UCSD-AML1 (cell line): ENCODE measurements around the gene DUOX1.

Experiments
- DNase-seq: peaks from one replicate; lab custom pipeline; 2025; ENCODE audit not compliant: unreplicated experiment; lab: John Stamatoyannopoulos, UW

DUOX1 gene

GRCh38 chr15:45139770-45140169 lies 10.0 kb downstream of the DUOX1 start:
- DNase-seq: no peak

GRCh38 chr15:45140557-45141250 lies 10.9 kb downstream of the DUOX1 start:
- no peak for DNase-seq

GRCh38 chr15:45141386-45141785 lies 11.6 kb downstream of the DUOX1 start:
- DNase-seq: no peak

- DNase-seq: no peak
Measured at GRCh38 chr15:45143056-45143455, 13.3 kb downstream of the DUOX1 start.

- no peak for DNase-seq
Measured at GRCh38 chr15:45143946-45144345, 14.2 kb downstream of the DUOX1 start.

- DNase-seq: no peak
Measured at GRCh38 chr15:45144775-45145174, 15.0 kb downstream of the DUOX1 start.

GRCh38 chr15:45146405-45146804 lies 16.6 kb downstream of the DUOX1 start:
- no peak for DNase-seq

GRCh38 chr15:45147606-45148005 lies 17.8 kb downstream of the DUOX1 start:
- no peak for DNase-seq

- DNase-seq: no peak
Measured at GRCh38 chr15:45148076-45149059, 18.6 kb downstream of the DUOX1 start.

- DNase-seq: no peak
Measured at GRCh38 chr15:45149060-45149459, 19.3 kb downstream of the DUOX1 start.

GRCh38 chr15:45150481-45150880 lies 20.7 kb downstream of the DUOX1 start:
- DNase-seq: no peak

GRCh38 chr15:45150997-45151396 lies 21.2 kb downstream of the DUOX1 start:
- no peak for DNase-seq

GRCh38 chr15:45151998-45152828 lies 22.4 kb downstream of the DUOX1 start:
- DNase-seq: no peak

GRCh38 chr15:45155739-45156138 lies 25.9 kb downstream of the DUOX1 start:
- DNase-seq: peak; percentile 77

GRCh38 chr15:45156744-45157455 lies 27.1 kb downstream of the DUOX1 start:
- DNase-seq: no peak

GRCh38 chr15:45157974-45158373 lies 28.2 kb downstream of the DUOX1 start:
- DNase-seq: peak; percentile 26

- DNase-seq: no peak
Measured at GRCh38 chr15:45161666-45162065, 31.9 kb downstream of the DUOX1 start.

GRCh38 chr15:45162771-45163507 lies 33.1 kb downstream of the DUOX1 start:
- DNase-seq: peak; percentile 78

GRCh38 chr15:45163508-45163856 lies 33.7 kb downstream of the DUOX1 start:
- no peak for DNase-seq

GRCh38 chr15:45164914-45165313 lies 35.1 kb downstream of the DUOX1 start:
- no peak for DNase-seq
